ES-I3 (cell line): ENCODE results near the gene VSX2.

Experiments used
- H3K36me3 ChIP-seq: 2 replicates; pipeline ENCODE4 v1.6.1; 2013; ENCODE audit warnings: mild to moderate bottlenecking, low read length, control low read depth, moderate library complexity; ENCODE audit not compliant: insufficient read depth
- H3K4me1 ChIP-seq: 2 replicates; pipeline ENCODE4 v1.6.1; 2013; ENCODE audit warnings: mild to moderate bottlenecking, control low read depth, low read length; ENCODE audit not compliant: insufficient read depth
- H3K9ac ChIP-seq: 2 replicates; pipeline ENCODE4 v1.6.1; 2013; ENCODE audit warnings: low read depth, mild to moderate bottlenecking, low read length, moderate library complexity
- H3K9me3 ChIP-seq: 2 replicates; pipeline ENCODE4 v1.6.1; 2013; ENCODE audit warnings: mild to moderate bottlenecking, low read length, moderate library complexity; ENCODE audit not compliant: control insufficient read depth, insufficient read depth

VSX2 gene

GRCh38 chr14:74312161-74312560 lies 72.9 kb downstream of the VSX2 start:
- Histone ChIP-seq H3K4me1 (no peaks in the 10 kb centered on the region), H3K36me3 (no peaks in the 10 kb centered on the region), H3K9ac (no peak overlapping the region), H3K9me3 (no peaks in the 10 kb centered on the region)
